GM19455 (cell line): ENCODE results near the gene RNF125.

Source experiments
- ATAC-seq: cut with Tn5 transposase; IDR thresholded peaks from one replicate; pipeline ENCODE4 v1.9.1; 2021; ENCODE audit not compliant: unreplicated experiment

Gene RNF125

GRCh38 chr18:32021756-32022564, 3.3 kb downstream of the RNF125 start:
- ATAC-seq, result no peak

GRCh38 chr18:32025744-32026143, 7.1 kb downstream of the RNF125 start:
- no peak for ATAC-seq

GRCh38 chr18:32026491-32027086, 8.0 kb downstream of the RNF125 start:
- ATAC-seq, result no peak

- no peak for ATAC-seq
Measured at GRCh38 chr18:32029558-32029957, 10.9 kb downstream of the RNF125 start.

- no peak for ATAC-seq
Measured at GRCh38 chr18:32032609-32033008, 14.0 kb downstream of the RNF125 start.

- ATAC-seq, result no peak
Measured at GRCh38 chr18:32036506-32037180, 18.0 kb downstream of the RNF125 start.

GRCh38 chr18:32037616-32038015, 19.0 kb downstream of the RNF125 start:
- ATAC-seq, result no peak

- ATAC-seq, result no peak
Measured at GRCh38 chr18:32040936-32041335, 22.3 kb downstream of the RNF125 start.

GRCh38 chr18:32042337-32042736, 23.7 kb downstream of the RNF125 start:
- no peak for ATAC-seq

GRCh38 chr18:32048507-32049091, 30.0 kb downstream of the RNF125 start:
- no peak for ATAC-seq

GRCh38 chr18:32049393-32050171, 31.0 kb downstream of the RNF125 start:
- ATAC-seq, result no peak

GRCh38 chr18:32056613-32057358, 38.2 kb downstream of the RNF125 start:
- ATAC-seq, result no peak

- ATAC-seq, result no peak
Measured at GRCh38 chr18:32057624-32058165, 39.1 kb downstream of the RNF125 start.

- no peak for ATAC-seq
Measured at GRCh38 chr18:32060026-32060425, 41.4 kb downstream of the RNF125 start.

- ATAC-seq, result no peak
Measured at GRCh38 chr18:32067375-32068167, 48.9 kb downstream of the RNF125 start.

- ATAC-seq, result no peak
Measured at GRCh38 chr18:32072321-32072720, 53.7 kb downstream of the RNF125 start.

GRCh38 chr18:32074206-32074605, 55.6 kb downstream of the RNF125 start:
- ATAC-seq, result no peak

- ATAC-seq, result no peak
Measured at GRCh38 chr18:32078845-32079244, 60.2 kb downstream of the RNF125 start.

- ATAC-seq, result no peak
Measured at GRCh38 chr18:32081881-32082280, 63.3 kb downstream of the RNF125 start.
